ENCODE measurements around the gene EGFLAM. TPM values are rescaled to one million over a fixed set of nuclear protein-coding genes. Genes with fewer than 3 reads are reported as not detected.

Gene EGFLAM
- total and polyA plus RNA-seq, 2 of the 4 experiments (the other 2 are of a cell fraction) = 0.77 to 1.1 TPM

- intact Hi-C loops (cut with micrococcal nuclease) = no loop called here
- Histone ChIP-seq H3K56ac (ENCODE audit: extremely low read depth, insufficient read depth, low read length) (no peak overlapping the region), H2BK15ac (ENCODE audit: low read depth, low read length) (no peak overlapping the region), H3K4me1 (ENCODE audit: control insufficient read depth, insufficient read depth, low read length) (no peaks in the 10 kb centered on the region), H2BK5ac (ENCODE audit: low read depth, low read length, poor library complexity, severe bottlenecking) (no peak overlapping the region), H3K4me3 (ENCODE audit: insufficient read depth, low read depth, low read length) (no peak overlapping the region), H3K14ac (replicated peaks; ENCODE audit: low read depth, low read length) (no peak overlapping the region), H3K79me1 (ENCODE audit: low read depth in 1 of 2, low read length in 2 of 2) (no peaks in the 10 kb centered on the region), H3K4ac (ENCODE audit: low read depth, low read length) (no peak overlapping the region), H3K4me2 (ENCODE audit: low read depth, low read length) (no peak overlapping the region), H4K5ac (ENCODE audit: low read depth, low read length) (no peak overlapping the region), H4K8ac (ENCODE audit: low read depth in 2 of 2, low read length in 2 of 2) (no peak overlapping the region), H4K91ac (ENCODE audit: insufficient read depth, low read depth, low read length) (no peak overlapping the region), H2BK120ac (ENCODE audit: low read depth, low read length) (no peak overlapping the region), H2BK20ac (ENCODE audit: low read depth, low read length) (no peak overlapping the region), H3K9ac (ENCODE audit: low read depth, low read length) (no peak overlapping the region), H3K18ac (ENCODE audit: low read depth, low read length) (no peak overlapping the region), H3K36me3 (ENCODE audit: control insufficient read depth, insufficient read depth, low read length) (no peaks in the 10 kb centered on the region), H3K23ac (ENCODE audit: low read depth, low read length) (no peak overlapping the region), H2AK5ac (ENCODE audit: low read depth, low read length) (no peak overlapping the region), H4K20me1 (ENCODE audit: insufficient read depth, low read length) (no peaks in the 10 kb centered on the region), H3K27ac (ENCODE audit: insufficient read depth, low read length) (no peak overlapping the region), H3K9me1 (ENCODE audit: insufficient read depth, low read length) (no peaks in the 10 kb centered on the region), H2AK9ac (replicated peaks; ENCODE audit: low read depth, low read length, poor library complexity) (no peak overlapping the region), H2AFZ (replicated peaks; ENCODE audit: low read length, poor library complexity) (no peak overlapping the region), H3K9me3 (ENCODE audit: control insufficient read depth, insufficient read depth, low read length) (no peaks in the 10 kb centered on the region), H3K27me3 (ENCODE audit: control insufficient read depth, insufficient read depth, low read length) (peaks cover 17% of the 10 kb centered on the region)
- TF ChIP-seq RFX5 (IDR thresholded peaks at IDR 0.05; ENCODE audit: low read depth, low read length) = no peak
- TF ChIP-seq FOS (IDR thresholded peaks at IDR 0.05; ENCODE audit: low read depth, low read length) = no peak
- TF ChIP-seq RCOR1 (IDR thresholded peaks at IDR 0.05; ENCODE audit: insufficient replicate concordance, low read length) = no peak
- TF ChIP-seq MXI1 (IDR thresholded peaks at IDR 0.05; ENCODE audit: borderline replicate concordance, low read depth, low read length) = no peak
- TF ChIP-seq SMC3 (IDR thresholded peaks at IDR 0.05; ENCODE audit: low read depth, low read length) = no peak
- TF ChIP-seq, protein P1, sequence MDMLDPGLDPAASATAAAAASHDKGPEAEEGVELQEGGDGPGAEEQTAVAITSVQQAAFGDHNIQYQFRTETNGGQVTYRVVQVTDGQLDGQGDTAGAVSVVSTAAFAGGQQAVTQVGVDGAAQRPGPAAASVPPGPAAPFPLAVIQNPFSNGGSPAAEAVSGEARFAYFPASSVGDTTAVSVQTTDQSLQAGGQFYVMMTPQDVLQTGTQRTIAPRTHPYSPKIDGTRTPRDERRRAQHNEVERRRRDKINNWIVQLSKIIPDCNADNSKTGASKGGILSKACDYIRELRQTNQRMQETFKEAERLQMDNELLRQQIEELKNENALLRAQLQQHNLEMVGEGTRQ (IDR thresholded peaks at IDR 0.05; ENCODE audit: low read depth, low read length) = no peak
- no peak for TF ChIP-seq MAFK (IDR thresholded peaks at IDR 0.05; ENCODE audit: low read depth, low read length)
- in situ Hi-C loops (cut with MboI; ENCODE audit: low sequenced_read_pairs) = no loop called here
- BruUV-seq (replicated peaks) = no TSS peak
- dilution Hi-C loops (cut with HindIII; ENCODE audit: low sequenced_read_pairs, unreplicated experiment) = no loop called here
- POLR2A ChIA-PET (ENCODE audit: unreplicated experiment) = no interaction called here
- ATAC-seq (ENCODE audit: low read depth) (no peak), DNase-seq (no peak)
- WGBS, 2 experiments (ENCODE audit: extremely low coverage in 2 of 2, insufficient read length in 1 of 2) = no CpG with 5 or more reads among the region's 2 CpGs
- CTCF ChIA-PET = no interaction called here
Measured at GRCh38 chr5:38364825-38365224, 106.5 kb downstream of the EGFLAM start.

Data from IMR-90 (cell line).